HepG2 (cell line): ENCODE measurements around the gene CNBD2. TPM values are rescaled to one million over a fixed set of nuclear protein-coding genes. Genes with fewer than 3 reads are reported as not detected.

Source experiments
- CCAR2 ChIP-seq: fragments of 200-400 bp; formaldehyde crosslinking; optimal IDR thresholded peaks from 2 replicates; pipeline ENCODE3; 2018; ENCODE audit warnings: low read depth, mild to moderate bottlenecking, low read length, moderate library complexity
- CTCF ChIP-seq: sonication (generic); formaldehyde crosslinking; IDR thresholded peaks from 2 replicates; pipeline ENCODE4 v1.5.0; 2020; ENCODE audit warnings: mild to moderate bottlenecking, missing genetic modification reagents, moderate library complexity
- DNMT1 ChIP-seq: sonication (generic); formaldehyde crosslinking; IDR thresholded peaks from 2 replicates; pipeline ENCODE4 v1.5.1; 2020; ENCODE audit warnings: mild to moderate bottlenecking, missing genetic modification reagents
- FLYWCH1 ChIP-seq: sonication (generic); formaldehyde crosslinking; IDR thresholded peaks from 2 replicates; pipeline ENCODE4 v1.8.1; 2023; ENCODE audit warnings: mild to moderate bottlenecking, missing genetic modification reagents
- IKZF5 ChIP-seq: IDR thresholded peaks from 2 replicates; pipeline ENCODE4 v1.6.1; 2018; ENCODE audit warnings: missing genetic modification reagents, mild to moderate bottlenecking, missing compliant biosample characterization
- KDM1A ChIP-seq: IDR thresholded peaks from 2 replicates; pipeline ENCODE4 v1.6.1; 2016; ENCODE audit warnings: missing compliant biosample characterization
- KMT2A ChIP-seq: sonication (generic); formaldehyde crosslinking; IDR thresholded peaks from 2 replicates; pipeline ENCODE4 v1.4.0; 2020; ENCODE audit warnings: missing genetic modification reagents
- ZFX ChIP-seq: sonication (generic); formaldehyde crosslinking; IDR thresholded peaks from 2 replicates; pipeline ENCODE4 v1.4.0; 2020; ENCODE audit warnings: mild to moderate bottlenecking, low read depth, missing genetic modification reagents, moderate library complexity
- ZNF607 ChIP-seq: sonication (generic); formaldehyde crosslinking; IDR thresholded peaks from 2 replicates; pipeline ENCODE4 v1.5.1; 2020; ENCODE audit warnings: missing genetic modification reagents, mild to moderate bottlenecking, borderline replicate concordance
- ZNF652 ChIP-seq: IDR thresholded peaks from 2 replicates; pipeline ENCODE4 v1.6.1; 2016; ENCODE audit warnings: low read depth, borderline replicate concordance
- polyA plus RNA-seq, 8 experiments: library from polyadenylated mRNA; depleted of rRNA in 3 of 8; stranded (reverse) in 7 of 8; unstranded in 1 of 8; fragments of >200 nt; fragmentation: Illumina TruSeq in 4 of 8; extraction: Trizol in 4 of 8; gene quantifications; 2 replicates each; pipeline versions ENCODE4 v1.2.1 to v1.2.3, GENCODE V29; 2011 to 2016; ENCODE audit warnings: low read depth in 4 of 8, missing spikeins in 1 of 8, mixed read lengths in 1 of 8; ENCODE audit not compliant: insufficient read depth in 1 of 8
- total RNA-seq, 5 experiments: library from RNA; depleted of rRNA; stranded (reverse); fragments of >200 nt; fragmentation: Illumina TruSeq; extraction: Trizol; gene quantifications; 2 replicates each; pipeline ENCODE4 v1.2.3, GENCODE V29; 2016; ENCODE audit warnings: low read depth in 1 of 5
- TF ChIP-seq, protein P1 (sequence below): sonication (generic); formaldehyde crosslinking; IDR thresholded peaks from 2 replicates; pipeline ENCODE4 v1.4.0; 2020; ENCODE audit warnings: missing genetic modification reagents; ENCODE audit errors: not compliant biosample characterization
- TF ChIP-seq, protein P2 (sequence below), 2 experiments: sonication (generic) in 1 of 2; formaldehyde crosslinking in 1 of 2; IDR thresholded peaks; 2 replicates each; pipeline versions ENCODE4 v1.5.1 to v1.6.1; 2011 to 2020; ENCODE audit warnings: borderline replicate concordance in 1 of 2, low read depth in 1 of 2, low read length in 1 of 2, mild to moderate bottlenecking in 1 of 2, missing genetic modification reagents in 1 of 2, moderate library complexity in 1 of 2
- TF ChIP-seq, protein P3 (sequence below): sonication (generic); formaldehyde crosslinking; IDR thresholded peaks from 2 replicates; pipeline ENCODE4 v1.5.1; 2020; ENCODE audit warnings: mild to moderate bottlenecking, missing genetic modification reagents, moderate library complexity

CNBD2 gene
- total and polyA plus RNA-seq, 2 of the 13 experiments (the other 11 are each of a cell fraction or from before 2014, with no cell fraction given) = 12.4 to 22.8 TPM

GRCh38 chr20:35994994-35995453 lies 26.6 kb downstream of the CNBD2 start (continued):
- TF ChIP-seq CCAR2 (no peak), IKZF5 (CRISPR knock-in tag) (0 out of 2 replicates have a peak, but pooled peaks have one; percentile 42), CTCF (CRISPR knock-in tag) (peak; percentile 99), FLYWCH1 (CRISPR knock-in tag) (no peak), ZNF607 (CRISPR knock-in tag) (0 out of 2 replicates have a peak, but pooled peaks have one; percentile 21), DNMT1 (CRISPR knock-in tag) (no peak), KDM1A (no peak), KMT2A (CRISPR knock-in tag) (no peak), ZFX (peak; percentile 52; the same call in 1 of the 2 replicates), ZNF652 (CRISPR knock-in tag) (peak; percentile 61; the same call in 1 of the 2 replicates)
- TF ChIP-seq, protein P1, sequence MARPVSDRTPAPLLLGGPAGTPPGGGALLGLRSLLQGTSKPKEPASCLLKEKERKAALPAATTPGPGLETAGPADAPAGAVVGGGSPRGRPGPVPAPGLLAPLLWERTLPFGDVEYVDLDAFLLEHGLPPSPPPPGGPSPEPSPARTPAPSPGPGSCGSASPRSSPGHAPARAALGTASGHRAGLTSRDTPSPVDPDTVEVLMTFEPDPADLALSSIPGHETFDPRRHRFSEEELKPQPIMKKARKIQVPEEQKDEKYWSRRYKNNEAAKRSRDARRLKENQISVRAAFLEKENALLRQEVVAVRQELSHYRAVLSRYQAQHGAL (CRISPR knock-in tag) = no peak
- TF ChIP-seq, protein P2, sequence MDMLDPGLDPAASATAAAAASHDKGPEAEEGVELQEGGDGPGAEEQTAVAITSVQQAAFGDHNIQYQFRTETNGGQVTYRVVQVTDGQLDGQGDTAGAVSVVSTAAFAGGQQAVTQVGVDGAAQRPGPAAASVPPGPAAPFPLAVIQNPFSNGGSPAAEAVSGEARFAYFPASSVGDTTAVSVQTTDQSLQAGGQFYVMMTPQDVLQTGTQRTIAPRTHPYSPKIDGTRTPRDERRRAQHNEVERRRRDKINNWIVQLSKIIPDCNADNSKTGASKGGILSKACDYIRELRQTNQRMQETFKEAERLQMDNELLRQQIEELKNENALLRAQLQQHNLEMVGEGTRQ (IDR thresholded peaks at IDR 0.05; ENCODE audit: low read depth, low read length) = 0 out of 2 replicates have a peak, but pooled peaks have one; percentile 15
- TF ChIP-seq, protein P2 (CRISPR knock-in tag; IDR thresholded peaks at IDR 0.05; ENCODE audit: borderline replicate concordance) = no peak
- TF ChIP-seq, protein P3, sequence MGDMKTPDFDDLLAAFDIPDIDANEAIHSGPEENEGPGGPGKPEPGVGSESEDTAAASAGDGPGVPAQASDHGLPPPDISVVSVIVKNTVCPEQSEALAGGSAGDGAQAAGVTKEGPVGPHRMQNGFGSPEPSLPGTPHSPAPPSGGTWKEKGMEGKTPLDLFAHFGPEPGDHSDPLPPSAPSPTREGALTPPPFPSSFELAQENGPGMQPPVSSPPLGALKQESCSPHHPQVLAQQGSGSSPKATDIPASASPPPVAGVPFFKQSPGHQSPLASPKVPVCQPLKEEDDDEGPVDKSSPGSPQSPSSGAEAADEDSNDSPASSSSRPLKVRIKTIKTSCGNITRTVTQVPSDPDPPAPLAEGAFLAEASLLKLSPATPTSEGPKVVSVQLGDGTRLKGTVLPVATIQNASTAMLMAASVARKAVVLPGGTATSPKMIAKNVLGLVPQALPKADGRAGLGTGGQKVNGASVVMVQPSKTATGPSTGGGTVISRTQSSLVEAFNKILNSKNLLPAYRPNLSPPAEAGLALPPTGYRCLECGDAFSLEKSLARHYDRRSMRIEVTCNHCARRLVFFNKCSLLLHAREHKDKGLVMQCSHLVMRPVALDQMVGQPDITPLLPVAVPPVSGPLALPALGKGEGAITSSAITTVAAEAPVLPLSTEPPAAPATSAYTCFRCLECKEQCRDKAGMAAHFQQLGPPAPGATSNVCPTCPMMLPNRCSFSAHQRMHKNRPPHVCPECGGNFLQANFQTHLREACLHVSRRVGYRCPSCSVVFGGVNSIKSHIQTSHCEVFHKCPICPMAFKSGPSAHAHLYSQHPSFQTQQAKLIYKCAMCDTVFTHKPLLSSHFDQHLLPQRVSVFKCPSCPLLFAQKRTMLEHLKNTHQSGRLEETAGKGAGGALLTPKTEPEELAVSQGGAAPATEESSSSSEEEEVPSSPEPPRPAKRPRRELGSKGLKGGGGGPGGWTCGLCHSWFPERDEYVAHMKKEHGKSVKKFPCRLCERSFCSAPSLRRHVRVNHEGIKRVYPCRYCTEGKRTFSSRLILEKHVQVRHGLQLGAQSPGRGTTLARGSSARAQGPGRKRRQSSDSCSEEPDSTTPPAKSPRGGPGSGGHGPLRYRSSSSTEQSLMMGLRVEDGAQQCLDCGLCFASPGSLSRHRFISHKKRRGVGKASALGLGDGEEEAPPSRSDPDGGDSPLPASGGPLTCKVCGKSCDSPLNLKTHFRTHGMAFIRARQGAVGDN (CRISPR knock-in tag) = peak; percentile 47
